Stimulated activated CD8-positive, alpha-beta memory T cell treated with anti-CD3 and anti-CD28 coated beads, Interleukin-12 subunit alpha, Interleukin-12 subunit beta, amount 100 ng/mL, for 1 hour (primary cell): Measurements from ENCODE around the gene NLRC3.
"Not testable (repeated sequence)": the region's sequence is repeated elsewhere in the genome, so short reads cannot be mapped to it uniquely, and the experiment has no call there.

Experiments
- DNase-seq: peaks from one replicate; pipeline ENCODE4 v3.0.0-alpha.2; 2020; ENCODE audit warnings: low read depth

Gene NLRC3

GRCh38 chr16:3513892-3514583 lies 63.2 kb downstream of the NLRC3 start:
- no peak for DNase-seq

DNA sequence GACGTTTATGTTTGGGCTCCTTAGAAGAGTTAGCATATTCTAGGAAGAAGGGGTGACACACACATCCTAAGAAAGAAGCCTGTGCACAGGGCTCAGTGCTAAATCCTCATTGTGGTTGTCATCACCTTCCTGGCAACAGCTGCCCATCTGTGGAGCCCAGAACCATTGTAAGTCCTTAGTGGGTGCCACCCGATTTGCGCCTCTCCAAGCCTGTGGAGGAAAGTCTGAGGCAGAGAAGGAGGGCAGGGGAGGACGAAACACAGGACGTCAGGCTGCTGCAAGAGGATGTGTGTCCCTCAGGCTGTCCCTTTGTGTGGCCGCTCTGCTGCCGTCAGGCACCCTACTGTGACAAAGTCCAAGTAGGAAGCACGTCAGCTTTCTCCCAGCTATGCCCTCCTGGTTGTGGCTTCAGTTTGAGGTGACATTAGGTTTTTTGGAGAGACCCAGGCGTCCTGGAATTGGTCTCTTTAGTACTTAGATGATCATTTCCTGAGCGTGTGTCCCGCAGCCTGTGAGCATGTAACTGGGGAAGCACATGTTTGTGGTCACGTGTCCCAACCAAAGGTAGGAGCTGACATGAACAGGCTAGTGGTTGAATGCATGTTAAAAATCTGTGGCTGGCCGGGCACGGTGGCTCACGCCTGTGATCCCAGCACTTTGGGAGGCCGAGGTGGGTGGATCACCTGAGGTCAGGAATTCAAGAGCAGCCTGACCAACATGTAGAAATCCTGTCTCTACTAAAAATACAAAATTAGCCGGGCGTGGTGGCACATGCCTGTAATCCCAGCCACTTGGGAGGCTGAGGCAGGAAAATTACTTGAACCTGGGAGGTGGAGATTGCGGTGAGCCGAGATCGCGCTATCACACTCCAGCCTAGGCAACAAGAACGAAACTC lies 65.7 kb downstream of the NLRC3 start:
- no peak for DNase-seq

DNA sequence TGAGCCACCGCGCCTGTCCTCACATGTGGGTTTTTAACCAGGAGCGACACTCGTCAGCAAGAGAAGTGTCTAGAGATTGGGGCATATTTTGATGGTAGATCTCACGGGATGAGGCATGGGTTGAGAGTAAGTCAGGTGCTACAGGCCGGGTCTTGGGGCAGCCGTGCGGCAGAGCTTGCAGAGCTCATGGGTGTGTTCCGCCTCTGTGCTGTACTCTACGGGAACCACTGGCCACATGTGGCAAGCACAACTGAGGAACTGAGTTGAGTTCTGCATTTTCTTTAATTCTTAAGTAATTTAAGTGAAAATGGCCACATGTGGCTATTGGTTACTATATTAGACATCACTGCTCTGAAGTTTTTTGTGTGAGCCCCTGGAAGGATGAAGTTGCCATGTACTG lies 66.8 kb downstream of the NLRC3 start:
- DNase-seq: no peak

DNA sequence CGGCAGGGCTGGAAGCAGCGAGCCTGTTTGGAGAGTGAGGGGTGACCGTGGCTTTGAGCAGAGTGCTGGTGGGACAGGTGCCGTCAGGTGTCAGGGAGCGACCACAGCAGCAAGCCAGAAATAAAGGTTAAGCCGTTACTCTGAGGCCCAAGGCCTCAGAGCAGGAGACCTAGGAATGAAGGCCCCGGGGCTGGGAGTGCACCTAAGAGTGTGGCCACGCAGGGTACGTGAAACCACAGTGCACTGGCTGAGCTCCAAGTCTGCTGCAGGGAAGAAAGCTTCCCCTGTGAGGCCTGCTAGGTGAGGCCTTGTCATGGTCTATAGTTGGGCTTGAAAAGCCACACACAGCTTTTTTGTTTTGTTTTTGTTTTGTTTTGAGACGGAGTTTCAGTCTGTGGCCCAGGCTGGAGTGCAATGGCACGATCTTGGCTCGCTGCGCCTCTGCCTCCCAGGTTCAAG lies 67.7 kb downstream of the NLRC3 start:
- peak; percentile 47 for DNase-seq

DNA sequence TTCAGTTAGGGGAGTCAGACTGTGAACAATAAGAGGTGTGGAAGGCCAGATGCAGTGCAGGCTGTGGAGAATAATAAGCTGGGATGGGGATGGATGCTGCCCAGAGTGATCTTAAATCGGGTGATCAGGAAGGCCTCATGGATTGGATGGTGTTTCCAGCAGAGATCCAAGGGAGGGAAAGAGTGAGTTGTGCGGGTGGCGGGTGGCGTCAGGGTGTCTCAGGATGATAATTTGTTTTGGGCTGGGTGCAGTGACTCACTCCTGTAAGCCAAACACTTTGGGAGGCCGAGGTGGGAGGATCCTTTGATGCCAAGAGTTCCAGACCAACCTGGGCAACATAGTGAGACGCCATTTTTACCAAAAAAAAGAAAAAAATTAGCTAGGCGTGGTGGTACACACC lies 68.5 kb downstream of the NLRC3 start:
- no peak for DNase-seq

DNA sequence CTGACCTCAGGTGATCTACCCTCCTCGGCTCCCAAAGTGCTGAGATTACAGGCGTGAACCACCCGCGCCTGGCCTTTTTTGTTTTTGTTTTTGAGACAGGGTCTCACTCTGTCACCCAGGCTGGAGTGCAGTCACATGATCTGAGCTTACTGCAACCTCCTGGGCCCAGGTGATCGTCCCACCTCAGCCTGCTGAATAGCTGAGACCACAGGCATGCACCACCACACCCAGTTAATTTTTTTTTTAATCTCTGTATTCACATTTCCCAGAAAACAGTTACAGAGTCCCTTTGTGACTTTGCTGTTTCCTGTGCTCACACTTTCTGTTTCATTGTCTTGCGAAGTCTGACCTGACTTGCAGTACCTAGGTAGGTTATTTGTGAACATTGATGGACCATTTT lies 73.7 kb downstream of the NLRC3 start:
- no peak for DNase-seq

DNA sequence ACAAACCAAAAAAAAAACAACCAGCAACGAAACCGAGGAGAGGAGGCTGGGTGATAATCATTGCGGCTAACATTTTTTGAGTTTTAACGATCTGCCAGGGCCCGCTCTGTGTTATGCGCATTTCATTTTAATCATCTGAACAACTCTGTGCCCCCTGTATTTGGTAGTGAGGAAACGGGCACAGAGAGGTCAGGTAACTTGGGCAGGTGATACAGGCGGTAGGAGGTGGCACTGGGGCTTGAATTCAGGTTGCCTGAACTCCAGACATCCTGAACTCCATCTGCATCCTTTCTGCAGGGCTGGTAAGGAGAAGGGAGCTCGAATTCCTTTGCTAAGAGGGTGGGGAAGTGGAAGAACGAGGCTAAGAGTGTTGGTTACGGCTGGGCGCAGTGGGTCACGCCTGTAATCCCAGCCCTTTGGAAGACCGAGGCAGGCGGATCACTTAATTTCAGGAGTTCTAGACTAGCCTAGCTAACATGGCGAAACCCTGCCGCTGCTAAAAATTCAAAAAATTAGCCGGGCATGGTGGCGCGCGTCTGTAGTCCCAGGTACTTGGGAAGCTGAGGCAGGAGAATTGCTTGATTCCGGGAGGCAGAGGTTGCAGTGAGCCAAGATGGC lies 75.3 kb downstream of the NLRC3 start:
- no peak for DNase-seq

DNA sequence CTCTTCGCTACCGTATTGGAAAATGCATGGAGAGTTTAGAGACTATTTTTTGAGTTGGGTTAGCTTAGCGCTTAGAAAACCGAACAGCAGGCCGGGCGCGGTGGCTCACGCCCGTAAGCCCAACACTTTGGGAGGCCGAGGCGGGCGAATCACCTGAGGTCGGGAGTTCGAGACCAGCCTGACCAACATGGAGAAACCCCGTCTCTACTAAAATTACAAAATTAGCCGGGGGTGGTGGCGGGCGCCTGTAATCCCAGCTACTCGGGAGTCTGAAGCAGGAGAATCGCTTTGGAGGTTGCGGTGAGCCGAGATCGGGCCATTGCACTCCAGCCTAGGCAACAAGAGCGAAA lies 75.8 kb downstream of the NLRC3 start:
- DNase-seq: not testable (repeated sequence)

DNA sequence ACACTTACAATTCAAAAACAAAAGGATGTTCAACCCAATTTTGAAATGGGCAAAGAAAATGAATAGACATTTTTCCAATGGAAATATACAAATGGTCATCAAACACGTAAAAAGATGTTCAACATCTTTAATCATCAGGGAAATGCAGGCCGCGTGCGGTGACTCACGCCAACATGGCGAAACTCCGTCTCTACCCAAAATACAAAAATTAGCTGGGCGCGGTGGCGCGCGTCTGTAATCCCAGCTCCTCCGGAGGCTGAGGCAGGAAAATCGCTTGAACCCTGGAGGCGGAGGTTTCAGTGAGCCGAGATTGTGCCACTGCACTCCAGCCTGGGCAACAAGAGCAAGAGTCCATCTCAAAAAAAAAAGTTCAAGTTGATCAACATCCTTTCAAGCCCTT lies 78.2 kb downstream of the NLRC3 start:
- no peak for DNase-seq

- no peak for DNase-seq
Observed at GRCh38 chr16:3497771-3498170, 79.4 kb downstream of the NLRC3 start.

DNA sequence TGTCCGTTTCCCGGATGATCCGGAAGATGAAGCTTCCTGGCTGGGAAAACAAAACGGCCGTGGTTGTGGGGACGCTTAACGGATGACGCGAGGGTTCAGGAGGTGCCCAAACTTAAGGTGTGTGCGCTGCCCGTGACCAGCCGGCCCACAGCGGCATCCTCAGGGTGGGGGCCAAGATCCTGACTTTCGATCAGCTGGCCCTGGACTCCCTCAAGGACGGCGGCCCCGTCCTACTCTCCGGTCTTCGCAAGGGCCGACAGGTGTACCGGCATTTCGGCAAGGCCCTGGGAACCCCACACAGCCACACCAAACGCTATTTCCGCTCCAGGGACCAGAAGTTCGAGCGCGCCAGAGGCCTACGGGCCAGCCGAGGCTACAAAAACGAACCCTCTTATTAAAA lies 80.8 kb downstream of the NLRC3 start:
- no peak for DNase-seq

DNA sequence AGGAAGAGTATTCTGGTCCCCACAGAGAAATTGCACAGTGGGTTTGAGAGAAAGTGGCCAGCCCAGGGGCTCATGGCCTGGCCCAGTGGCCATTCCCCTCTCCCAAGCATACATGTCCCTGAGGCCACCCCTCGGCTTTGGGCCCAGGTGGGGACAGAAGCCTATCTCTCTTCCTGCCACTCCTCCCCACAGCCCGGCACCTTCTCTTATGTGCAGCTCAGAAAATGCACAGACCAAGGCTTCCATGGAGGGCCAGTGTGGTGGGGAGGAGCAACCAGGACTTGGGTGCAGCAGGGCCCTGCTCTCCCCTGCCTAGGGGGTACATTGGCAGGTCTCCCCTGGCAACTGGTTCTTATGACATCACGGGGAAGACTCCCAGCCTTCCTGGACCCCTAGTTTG lies 82.0 kb downstream of the NLRC3 start, which contains the start of gene C16orf90:
Gene C16orf90 (minus strand): TSS at position 314 of the 400 bp plus-strand sequence. CDS start 68 bp downstream, at position 246.
- no peak for DNase-seq

DNA sequence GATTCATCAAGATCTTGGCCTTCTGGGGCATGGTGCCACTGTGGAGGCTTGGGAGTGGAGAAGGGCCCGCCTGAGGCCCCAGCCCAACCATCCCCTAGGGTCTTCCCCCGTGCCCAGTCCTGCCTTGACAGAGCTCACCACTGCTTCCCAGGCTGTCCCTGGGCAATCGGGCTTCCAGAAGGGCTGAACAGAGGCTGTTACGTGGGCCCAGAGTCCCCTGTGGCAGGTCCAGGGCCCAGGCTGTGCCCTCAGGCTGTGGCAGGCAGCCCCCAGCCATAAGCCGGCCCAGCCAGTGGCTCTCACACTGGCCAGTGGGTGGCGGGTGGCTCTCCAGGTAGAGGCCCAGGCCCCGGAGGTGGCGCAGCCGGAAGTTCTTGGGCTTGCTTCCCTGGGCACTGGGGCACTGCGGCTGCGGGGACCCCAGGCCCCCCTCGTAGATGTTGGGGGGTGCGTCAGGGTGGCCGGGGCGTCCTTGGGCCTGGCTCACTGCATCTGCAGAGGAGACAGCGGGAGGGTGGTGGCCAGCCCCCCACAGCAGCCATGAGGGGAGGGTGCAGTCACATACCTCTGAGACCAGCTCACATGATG lies 82.7 kb downstream of the NLRC3 start:
- DNase-seq: no peak

DNA sequence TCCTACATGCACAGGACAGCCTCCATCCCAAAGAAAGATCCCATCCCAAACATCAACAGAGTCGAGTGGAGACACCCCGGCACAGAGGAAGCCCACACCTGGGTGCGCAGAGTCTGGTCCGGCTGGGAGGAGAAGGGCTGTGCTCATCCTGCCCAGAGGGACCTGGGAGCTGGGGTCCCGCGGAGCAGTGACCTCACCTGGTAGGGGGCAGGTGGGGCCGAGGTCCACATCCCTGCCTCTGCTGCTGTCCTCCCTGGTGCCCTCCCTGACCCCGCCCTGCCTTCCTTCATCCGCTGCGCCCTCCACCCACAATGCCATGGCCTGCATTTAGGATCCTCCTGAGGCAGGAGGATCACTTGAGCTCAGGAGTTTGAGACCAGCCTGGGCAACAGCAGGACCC lies 84.8 kb downstream of the NLRC3 start:
- no peak for DNase-seq

GRCh38 chr16:3490911-3491629 lies 86.1 kb downstream of the NLRC3 start:
- DNase-seq: no peak
